GM15510 (cell line): ENCODE measurements around the gene SLC2A4.

ENCODE experiments used
- POLR2A ChIP-seq: IDR thresholded peaks from 3 replicates; pipeline ENCODE4 v1.6.1; 2011; ENCODE audit warnings: borderline replicate concordance; ENCODE audit not compliant: insufficient read length; ENCODE audit errors: extremely low read depth

SLC2A4 gene

DNA sequence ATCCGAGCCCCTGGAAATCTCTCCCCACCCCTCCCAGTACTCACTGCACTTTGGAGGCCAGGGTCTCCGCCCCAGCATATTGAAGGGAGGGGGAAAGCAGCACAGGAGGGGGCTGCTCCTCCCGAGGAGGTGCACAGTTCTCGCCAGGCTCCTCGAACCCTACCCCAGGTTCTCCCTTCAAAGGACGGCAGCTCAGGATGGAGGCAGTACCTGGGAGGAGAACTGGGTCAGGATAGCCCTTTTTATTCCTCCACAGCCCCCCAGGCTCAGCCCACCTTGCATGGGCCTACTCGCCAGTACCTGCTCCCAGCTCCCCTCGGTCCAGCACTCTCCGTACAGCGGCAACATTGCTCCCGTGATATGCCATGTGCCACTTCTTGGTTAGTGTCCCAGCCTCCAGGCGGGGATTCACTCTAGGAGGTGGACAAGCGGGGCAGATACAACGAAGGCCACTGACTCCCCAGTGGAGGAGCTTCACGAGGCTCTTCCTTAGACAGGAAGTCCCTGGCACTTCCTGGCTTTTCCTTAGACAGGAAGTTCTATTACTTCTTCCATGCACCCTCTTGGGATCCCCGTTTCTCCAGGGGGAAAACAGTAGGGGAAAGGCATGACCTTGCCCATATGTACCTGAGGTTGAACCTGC is 35.8 kb downstream of the SLC2A4 start:
- TF ChIP-seq POLR2A = no peak

DNA sequence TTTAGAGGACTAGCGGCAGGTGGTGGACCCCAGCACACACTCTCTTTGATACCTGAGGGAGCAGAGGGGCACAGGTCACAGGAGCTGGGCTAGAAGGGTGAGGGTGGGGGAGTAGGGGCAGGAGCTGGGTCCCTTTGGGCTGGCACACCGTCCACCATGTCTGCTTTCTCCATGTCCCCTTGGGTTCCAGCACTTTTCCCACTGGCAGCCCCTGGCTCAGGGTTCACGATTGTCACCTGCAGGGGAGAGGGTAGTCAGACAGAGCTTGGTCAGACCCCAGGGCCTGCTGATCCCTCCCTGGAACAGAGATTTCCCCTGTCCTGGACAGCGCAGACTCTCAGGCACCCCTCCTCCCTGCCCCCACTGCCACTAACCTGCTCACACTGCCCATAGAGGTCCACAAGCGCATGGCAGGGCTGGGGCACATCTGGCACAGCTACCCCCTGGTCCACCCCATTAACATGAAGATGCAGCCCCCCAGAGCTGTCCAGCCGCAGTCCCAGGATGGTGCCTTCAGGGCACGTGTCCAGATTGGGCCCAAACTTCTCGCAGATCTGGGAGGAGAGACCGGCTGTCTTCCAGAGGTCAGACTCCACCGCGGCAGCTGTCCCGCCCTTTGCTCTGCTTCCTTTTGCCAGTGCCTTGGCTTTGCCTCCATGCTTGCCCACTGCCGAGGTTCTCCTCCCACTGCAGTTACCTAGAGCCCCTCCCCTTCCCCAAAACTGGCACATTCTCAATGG is 36.8 kb downstream of the SLC2A4 start:
- TF ChIP-seq POLR2A = no peak

DNA sequence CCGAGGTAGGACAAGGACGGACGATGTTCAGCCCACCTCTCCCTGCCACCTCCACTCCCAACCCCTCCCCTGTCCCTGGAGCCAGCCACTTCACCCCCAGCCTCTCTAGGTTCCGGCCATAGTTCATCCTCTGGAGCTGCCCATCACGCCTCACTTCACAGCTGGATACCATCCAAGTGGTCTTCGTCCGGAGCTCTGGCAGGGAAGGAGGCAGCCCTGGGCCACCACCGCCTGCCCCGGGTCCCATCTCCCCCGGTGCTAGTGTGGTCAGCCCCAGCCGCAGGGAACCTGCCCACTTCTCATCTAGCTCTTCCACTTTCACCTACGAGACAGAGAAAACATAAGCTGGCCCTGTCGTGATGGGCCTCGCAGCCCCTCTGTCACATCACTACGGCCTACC is 39.9 kb downstream of the SLC2A4 start:
- no peak for TF ChIP-seq POLR2A

DNA sequence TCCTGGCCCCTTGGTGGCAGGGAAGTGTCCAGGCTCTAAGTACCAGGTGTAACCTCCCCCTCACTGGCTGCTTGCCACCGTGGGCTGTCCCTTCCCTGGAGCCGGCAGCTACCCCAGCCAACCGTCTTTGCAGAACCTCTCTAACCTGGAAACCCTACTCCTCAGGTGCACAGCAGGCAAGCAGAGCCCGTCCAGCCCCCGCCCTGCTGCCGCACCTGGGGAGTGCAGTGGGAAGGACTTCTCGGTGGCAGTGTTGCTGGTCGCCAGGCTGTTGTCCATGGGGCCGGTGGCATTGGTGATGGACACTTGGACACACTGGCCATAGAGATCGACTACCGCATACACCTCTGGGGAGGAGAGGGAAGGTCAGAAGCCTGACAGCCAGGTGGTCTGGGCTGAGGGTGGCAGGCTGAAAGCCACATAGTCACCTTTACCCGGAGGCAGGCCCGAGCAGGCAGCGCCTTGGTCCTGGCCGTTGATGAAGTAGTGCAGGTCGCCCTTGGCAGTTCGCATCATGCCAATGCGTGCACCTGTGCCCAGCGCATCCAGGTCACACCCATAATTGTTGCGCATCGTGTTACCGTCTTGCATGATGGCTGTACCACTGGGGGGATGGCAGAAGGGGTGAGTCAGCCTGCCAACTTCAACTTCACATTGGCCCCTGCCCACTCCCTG is 41.1 kb downstream of the SLC2A4 start:
- TF ChIP-seq POLR2A = no peak

DNA sequence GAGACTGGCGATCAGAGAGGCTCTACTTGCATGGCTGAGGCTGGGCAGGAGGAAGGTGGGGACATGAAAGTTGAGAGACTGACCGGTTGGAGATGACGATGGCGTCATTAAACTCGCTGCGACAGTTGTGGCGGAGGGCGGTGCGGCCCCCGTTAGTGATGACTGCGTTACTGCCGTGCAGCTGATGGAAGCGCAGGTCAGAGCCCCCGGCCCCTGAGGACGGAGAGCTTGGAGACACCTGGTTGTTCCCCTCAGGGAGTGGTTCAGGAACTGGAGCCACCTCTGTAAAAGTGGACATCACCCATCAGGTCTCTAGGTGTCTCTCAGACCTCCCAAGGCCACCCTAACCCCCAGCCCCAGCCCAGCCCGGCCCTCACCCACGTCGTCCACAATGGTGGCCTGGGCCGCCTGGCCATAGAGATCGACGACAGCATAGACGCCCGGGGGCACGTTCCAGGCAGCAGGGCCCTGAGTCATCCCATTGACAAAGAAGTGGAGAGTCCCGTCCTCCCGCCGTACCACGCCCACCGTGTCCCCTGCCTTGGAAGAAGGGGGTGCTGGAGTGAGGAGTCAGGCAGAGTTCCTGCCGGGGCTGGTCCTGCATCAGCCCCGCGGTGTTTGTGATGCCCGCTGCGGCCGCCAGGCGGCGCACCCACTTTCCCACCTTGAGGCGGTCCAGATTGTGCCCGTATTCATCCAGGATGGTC is 42.4 kb downstream of the SLC2A4 start:
- TF ChIP-seq POLR2A = no peak

DNA sequence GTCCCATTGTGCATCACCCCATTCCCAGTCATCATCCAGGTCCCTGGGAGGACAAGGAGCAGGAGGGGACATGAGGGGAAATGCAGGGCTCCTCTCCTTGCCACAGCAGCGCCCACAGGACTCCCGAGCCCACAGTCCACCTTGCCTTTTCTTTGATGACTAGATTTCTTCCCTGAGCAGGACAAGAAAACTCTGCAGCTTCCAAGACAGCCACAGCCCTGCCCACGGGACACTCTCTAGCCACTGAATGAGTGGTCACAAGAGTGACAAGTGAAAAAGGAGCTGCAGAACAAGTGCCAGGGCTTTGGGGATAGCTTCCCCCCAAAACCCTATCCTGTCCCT is 42.9 kb downstream of the SLC2A4 start:
- no peak for TF ChIP-seq POLR2A

DNA sequence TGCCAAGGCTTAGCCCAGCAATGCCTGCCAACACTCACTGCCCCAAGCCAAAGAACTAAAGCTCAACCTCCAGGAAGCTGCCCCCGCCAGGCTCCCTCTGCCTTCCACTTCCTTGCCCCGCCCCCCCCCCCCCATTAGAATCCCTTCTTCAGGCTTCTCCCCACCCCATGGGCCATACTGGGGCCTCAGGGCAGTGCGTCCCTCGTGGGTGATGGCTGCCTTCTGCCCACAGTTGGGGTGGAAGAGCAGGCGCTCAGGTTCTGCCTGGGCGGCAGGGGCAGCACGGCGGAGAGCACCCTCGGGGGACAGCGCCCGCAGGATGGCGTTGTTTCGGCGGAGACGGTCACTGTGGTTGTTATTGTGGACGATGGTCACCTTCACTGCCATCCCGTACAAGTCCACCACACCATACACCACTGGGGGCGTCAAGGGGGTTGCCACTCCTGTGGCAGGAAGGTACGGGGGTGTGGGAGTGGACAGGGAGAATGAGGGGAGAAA is 43.6 kb downstream of the SLC2A4 start:
- no peak for TF ChIP-seq POLR2A

DNA sequence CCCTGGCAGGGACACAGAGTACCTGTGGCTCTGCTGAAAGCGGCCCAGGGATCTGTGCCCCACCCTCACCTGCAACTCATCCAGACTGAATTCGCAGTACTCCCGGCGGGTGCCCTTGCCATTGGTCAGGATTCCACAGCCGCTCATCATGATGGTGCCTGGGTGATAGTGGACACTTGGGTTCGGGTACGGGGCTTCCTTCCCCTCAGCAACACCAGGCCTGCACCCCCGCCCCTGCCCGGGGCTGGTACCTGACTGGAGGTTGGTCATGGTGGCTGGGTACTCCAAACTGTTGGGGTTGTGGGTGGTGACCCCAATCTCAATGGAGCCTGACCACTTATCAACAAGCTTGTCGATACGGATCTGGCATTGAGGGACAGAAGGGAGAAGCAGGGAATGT is 44.7 kb downstream of the SLC2A4 start:
- TF ChIP-seq POLR2A = no peak

DNA sequence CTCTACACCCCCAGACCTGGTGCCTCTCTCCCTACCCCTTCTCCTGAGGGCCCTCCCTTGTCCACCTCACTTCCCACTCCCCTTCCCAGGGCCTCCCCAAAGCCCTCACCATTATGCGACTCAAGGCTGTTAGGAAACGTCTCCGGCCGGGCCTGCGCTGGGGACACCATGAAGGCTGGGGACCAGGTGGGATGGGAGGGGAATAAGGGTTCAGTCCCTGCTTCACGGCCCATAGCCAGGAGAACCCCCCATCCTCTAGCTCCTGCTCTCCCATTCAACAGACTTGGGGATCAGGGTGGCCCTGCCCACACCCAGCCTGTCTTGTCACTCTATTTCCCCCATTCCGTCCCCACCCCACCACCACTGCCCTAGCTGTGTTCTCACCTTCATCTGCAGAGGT is 45.5 kb downstream of the SLC2A4 start:
- no peak for TF ChIP-seq POLR2A

DNA sequence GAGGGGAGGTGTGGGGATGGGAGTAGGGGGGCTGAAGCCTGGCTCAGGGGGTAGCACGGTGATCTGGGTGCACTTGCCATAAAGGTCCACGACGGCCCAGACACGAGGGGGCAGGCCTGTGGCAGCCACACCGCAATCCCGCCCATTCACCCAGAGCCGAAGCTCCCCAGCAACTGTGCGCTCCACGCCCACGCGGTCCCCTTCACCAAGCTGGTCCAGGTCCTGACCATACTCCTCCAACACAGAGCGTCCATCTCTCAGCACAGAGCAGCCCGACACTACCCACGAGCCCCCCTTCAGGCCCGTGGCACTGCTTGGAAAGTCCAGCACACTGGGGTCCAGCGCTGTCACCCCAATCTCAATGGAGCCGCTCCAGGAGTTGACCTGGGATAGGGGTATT is 46.0 kb downstream of the SLC2A4 start:
- TF ChIP-seq POLR2A = no peak

DNA sequence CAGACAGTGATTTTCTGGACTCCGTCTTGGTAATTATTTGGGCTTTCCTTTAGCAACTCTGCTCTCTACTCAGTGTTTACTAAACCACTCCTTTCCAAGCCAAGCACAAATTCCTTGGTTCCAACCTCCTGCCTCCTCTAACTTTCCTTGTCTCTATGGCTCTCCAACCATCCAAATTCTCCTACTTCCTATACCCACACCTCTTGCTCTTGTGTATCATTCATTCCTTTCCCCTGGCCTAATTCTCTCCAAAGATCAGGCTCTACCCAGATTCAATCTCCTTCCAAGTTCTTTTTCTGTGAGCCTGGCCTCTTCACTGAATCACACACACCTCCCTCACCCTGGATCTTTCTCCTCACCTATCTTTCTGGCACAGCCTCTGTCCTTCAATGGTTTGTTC is 46.5 kb downstream of the SLC2A4 start:
- TF ChIP-seq POLR2A = no peak

DNA sequence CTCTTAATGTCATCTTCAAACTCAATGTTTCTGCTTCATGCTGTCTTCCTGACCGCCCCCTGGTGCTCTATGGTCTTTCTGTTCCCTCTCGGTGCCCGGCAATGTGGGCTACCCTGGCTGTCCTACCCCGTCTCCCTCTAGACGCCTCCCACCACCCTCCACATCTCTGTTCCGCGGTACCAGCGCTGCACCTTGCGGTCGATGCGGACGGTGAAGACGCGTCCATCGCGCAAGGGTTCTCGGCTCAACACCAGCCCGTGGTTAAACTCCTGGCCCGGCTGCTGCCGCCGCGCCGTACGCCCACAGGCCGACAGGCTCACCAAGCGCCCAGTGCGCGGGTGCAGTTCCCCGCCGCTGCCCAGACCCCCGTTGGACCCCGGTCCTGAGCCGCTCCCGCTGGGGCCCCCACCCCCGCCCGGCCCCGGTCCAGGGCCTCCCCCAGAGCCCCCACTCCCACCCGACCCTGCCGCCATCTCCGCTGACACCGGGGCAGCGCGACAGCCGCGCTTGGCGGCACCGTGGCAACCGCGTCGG is 47.4 kb downstream of the SLC2A4 start, which contains the start of gene NEURL4:
TSS of gene NEURL4 (minus strand) at position 496 of the 534 bp plus-strand sequence. CDS start at position 473, 23 bp downstream.
- TF ChIP-seq POLR2A = peak; percentile 26

DNA sequence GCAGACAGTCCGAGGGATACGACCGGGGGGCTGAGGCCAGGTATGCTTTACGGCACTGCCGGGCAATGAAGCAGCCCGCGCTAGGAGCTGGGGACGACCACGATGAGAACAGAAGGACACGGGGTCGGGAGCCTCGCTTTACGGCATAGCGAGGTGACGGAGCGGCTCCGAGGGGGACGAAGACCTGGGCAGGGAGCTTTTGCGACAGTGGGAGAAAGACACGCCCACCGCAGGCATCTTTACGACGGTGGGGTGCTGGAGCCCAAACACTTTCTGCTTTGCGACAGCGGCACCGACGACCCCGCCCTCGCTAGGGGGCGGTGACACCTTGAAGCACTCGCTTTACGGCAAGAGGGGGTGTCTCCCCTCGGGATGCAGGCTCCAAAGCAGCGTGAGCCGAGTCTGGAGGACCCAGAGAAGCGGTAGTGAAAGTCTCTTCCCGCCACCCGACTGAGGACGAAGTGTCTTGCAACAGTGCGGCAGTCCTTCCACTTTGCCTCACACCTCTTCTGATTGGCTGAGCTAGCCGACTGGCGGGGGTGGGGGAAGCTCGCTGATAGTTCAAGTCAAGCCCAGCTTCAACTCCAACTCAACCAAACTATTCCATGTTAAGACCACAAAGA is 48.0 kb downstream of the SLC2A4 start:
- peak; percentile 48 for TF ChIP-seq POLR2A

DNA sequence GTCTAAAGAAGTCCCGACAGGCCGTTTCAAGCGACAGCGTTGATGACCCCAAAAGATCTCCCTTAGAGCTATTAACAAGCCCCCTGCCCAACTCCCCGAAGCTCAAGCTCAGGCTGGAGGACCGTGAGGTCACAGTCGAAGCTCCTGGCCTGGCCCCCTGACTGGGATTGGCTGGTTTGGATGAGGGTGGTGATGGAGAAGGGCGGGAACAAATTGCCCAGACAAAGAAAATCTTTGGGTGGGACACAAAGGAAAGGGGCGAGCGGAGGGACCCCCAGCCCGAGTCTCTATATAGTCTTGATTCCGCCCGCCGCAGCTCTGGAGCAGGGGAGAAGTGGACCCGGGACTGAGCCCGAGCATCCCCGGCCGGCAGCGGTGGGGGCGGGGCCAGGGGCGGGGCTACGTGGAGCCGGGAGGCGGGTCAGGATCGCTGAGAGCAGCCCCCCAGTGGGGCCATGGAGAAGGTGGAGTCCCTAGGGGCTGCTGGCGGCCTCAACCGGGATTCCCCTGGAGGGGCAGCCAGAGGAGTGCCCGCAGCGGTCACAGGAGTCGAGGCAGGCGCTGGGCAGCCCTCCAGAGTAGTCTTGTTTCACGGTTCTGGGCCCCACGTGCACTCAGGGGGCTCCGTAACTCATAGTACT is 48.6 kb downstream of the SLC2A4 start:
- peak; percentile 32 for TF ChIP-seq POLR2A
